Aorta (tissue), 5 donors: ENCODE results near the gene PMEL. TPM values are rescaled to one million over a fixed set of nuclear protein-coding genes. Genes with fewer than 3 reads are reported as not detected.
"Not testable (repeated sequence)": the region's sequence is repeated elsewhere in the genome, so short reads cannot be mapped to it uniquely, and the experiment has no call there.

ENCODE experiments used
- ATAC-seq: fragments of 200-7000 bp; cut with Tn5 transposase; one replicate; pipeline ENCODE4 v1.9.1; 2022; ENCODE audit warnings: moderate library complexity; ENCODE audit not compliant: low FRiP score
- DNase-seq, 2 donors: peaks; one replicate each; pipeline ENCODE4 v3.0.0-alpha.2; 2020
- H3K27ac ChIP-seq, 2 donors: one replicate each; pipeline ENCODE4 v1.5.1; 2013; ENCODE audit warnings: low read length in 2 of 2, mild to moderate bottlenecking in 2 of 2, moderate library complexity in 2 of 2, control low read depth in 1 of 2, inconsistent platforms in 1 of 2, low read depth in 1 of 2
- H3K27me3 ChIP-seq, 2 donors: one replicate each; pipeline ENCODE4 v1.6.1; 2013; ENCODE audit warnings: control low read depth in 1 of 2, low read length in 1 of 2, mild to moderate bottlenecking in 1 of 2, moderate library complexity in 1 of 2; ENCODE audit not compliant: insufficient read depth in 2 of 2, control insufficient read depth in 1 of 2
- H3K36me3 ChIP-seq, 2 donors: one replicate each; pipeline ENCODE4 v1.6.1; 2013; ENCODE audit warnings: control low read depth in 1 of 2, low read length in 1 of 2, mild to moderate bottlenecking in 1 of 2; ENCODE audit not compliant: insufficient read depth in 2 of 2, control insufficient read depth in 1 of 2
- H3K4me1 ChIP-seq, 2 donors: one replicate each; pipeline ENCODE4 v1.6.1; 2013; ENCODE audit warnings: low read length in 2 of 2, control low read depth in 1 of 2, mild to moderate bottlenecking in 1 of 2, moderate library complexity in 1 of 2; ENCODE audit not compliant: insufficient read depth in 2 of 2, control insufficient read depth in 1 of 2
- H3K4me3 ChIP-seq, 2 donors: one replicate each; pipeline ENCODE4 v1.5.1; 2013; ENCODE audit warnings: low read length in 2 of 2, control low read depth in 1 of 2, mild to moderate bottlenecking in 1 of 2
- H3K9me3 ChIP-seq: one replicate; pipeline ENCODE4 v1.6.1; 2013; ENCODE audit warnings: mild to moderate bottlenecking, low read length; ENCODE audit not compliant: control insufficient read depth
- WGBS, 2 donors: extraction: QIAGEN DNeasy Blood & Tissue Kit; methylation state at CpG; one replicate each; pipeline ENCODE4 v1.1.7; 2013; 5-methylcytosine and 5-hydroxymethylcytosine counted together
- intact Hi-C, 2 donors: fragments of 100-400 bp; cut with DNase I; formaldehyde crosslinking; loops; one replicate each; pipeline versions ENCODE4 v1.14.2 to v1.15.0; 2022
- long read RNA-seq, 2 donors: library from polyadenylated mRNA; unstranded; transcript quantifications; one replicate each; pipeline ENCODE4 v2.0.0, GENCODE V29; 2020 to 2021
- polyA plus RNA-seq, 2 donors: library from polyadenylated mRNA; stranded (reverse); fragments of 200-250 nt; gene quantifications; one replicate each; pipeline ENCODE4 v1.2.3, GENCODE V29; 2013
- total RNA-seq, 2 donors: library from RNA; stranded (reverse); fragmentation: NEBNext Ultra II Directional; extraction: Animal tissue kit (Norgen Biotek cat#: 25700); gene quantifications; one replicate each; pipeline ENCODE4 v1.2.1, GENCODE V29; 2021
- donor health status: healthy with polysubstance abuse.
- donor health status: Bipolar disorder and iron deficiency.
- donor health status: DM: no; HTN: no; CAD: no.
- donor health status: DM: no; HTN: no; CAD: no.
- donor health status: DM: yes; HTN: yes; CAD: no.

Gene PMEL
- 1 to 10 TPM in 1 of 2 donors, under 1 TPM in 1; 0.93 to 2.0 TPM for total RNA-seq
- 1 to 10 TPM in 1 of 2 donors, under 1 TPM in 1; 0.64 to 2.9 TPM for polyA plus RNA-seq
- long read RNA-seq, donor 1, partial matches to known transcripts = 0 of 5 reads
- long read RNA-seq, donor 1, other reads (novel, unspliced or antisense) = 3 of 5 reads
- long read RNA-seq, donor 2, partial matches to known transcripts = 0 of 3 reads
- long read RNA-seq, donor 2, other reads (novel, unspliced or antisense) = 3 of 3 reads

DNA sequence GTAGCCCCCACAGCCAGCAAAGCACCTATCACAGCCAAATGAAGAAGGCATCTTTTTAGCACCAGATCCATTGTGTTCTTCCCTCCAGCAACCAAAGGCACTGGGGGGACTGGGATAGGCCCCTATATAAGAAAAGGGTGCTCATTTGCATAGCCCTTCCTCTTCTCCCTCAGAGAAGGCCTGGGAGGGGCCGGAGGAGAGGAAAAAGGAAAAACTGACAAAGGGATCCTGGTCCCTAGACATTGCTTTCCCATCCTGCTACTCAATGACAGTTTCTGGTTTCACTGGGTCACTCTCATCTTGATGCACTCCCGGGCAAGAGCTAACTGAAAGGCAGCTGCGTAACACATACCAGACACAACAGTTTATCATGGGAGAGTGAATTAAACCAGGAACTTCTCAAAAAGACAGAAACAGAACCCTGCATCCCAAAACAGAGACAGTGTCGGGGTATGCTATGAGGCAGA, at the start of gene PMEL:
PMEL (minus strand) TSS at position 102 of the 467 bp plus-strand sequence; CDS start at position 71, 31 bp downstream.
- Histone ChIP-seq H3K4me3 (peak within 1 kb of the TSS; percentile 66 to 72), H3K36me3 (no peaks in the 10 kb centered on the region), H3K27me3 (no peaks in the 10 kb centered on the region), H3K27ac (peak within 1 kb of the TSS in 1 of 2 donors; percentile 32), H3K9me3 (no peaks in the 10 kb centered on the region), H3K4me1 (no peaks in the 10 kb centered on the region)
- no peak for DNase-seq
- intact Hi-C loops = loop anchor here in 1 of 2 donors (10.0 kb wide), 1 partner anchor 231 kb away; no protein-coding TSS in a partner anchor
- peak; percentile 27 for ATAC-seq
- 1 to 8% methylated on average over 4 of the region's 4 CpGs for WGBS, 2 donors

- H3K36me3 ChIP-seq = peaks cover 0 to 2% of the 10 kb centered on the region in 2 donors
- H3K4me1 ChIP-seq = no peaks in the 10 kb centered on the region
- no peak for ATAC-seq
- intact Hi-C loops = no loop called here
- H3K9me3 ChIP-seq = no peaks in the 10 kb centered on the region
- WGBS, 2 donors = 48 to 51% methylated on average over 2 of the region's 2 CpGs
- no peak overlapping the region for H3K4me3 ChIP-seq
- H3K27me3 ChIP-seq = no peaks in the 10 kb centered on the region
- H3K27ac ChIP-seq = no peak overlapping the region
- DNase-seq = no peak
These were observed 48.4 kb upstream of the PMEL start for GRCh38 chr12:56014205-56014604.

DNA sequence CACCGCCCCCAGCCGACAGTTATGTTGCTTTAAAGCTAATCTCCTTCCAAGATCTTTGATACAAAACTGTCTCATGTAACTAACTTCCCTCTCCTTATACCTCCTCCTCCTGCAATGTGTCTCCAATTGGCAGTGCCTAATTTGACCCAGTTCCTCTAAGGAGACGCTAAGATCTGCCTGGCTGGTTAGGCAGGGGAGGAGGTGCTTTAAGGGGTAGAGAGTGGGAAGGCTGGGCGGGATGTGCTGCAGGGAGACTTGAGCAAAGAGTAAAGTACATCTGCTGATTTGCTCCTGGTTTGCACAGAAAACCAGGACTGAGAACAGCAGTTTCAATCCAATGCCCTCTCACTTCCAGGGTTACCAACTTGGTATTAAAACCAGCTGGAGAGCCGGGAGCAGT, 47.6 kb upstream of the PMEL start:
- H3K4me3 ChIP-seq = no peak overlapping the region
- DNase-seq (no peak), ATAC-seq (no peak)
- H3K36me3 ChIP-seq = peaks cover 0 to 2% of the 10 kb centered on the region in 2 donors
- intact Hi-C loops = no loop called here
- no peaks in the 10 kb centered on the region for H3K9me3 ChIP-seq
- no peaks in the 10 kb centered on the region for H3K27me3 ChIP-seq
- 92% methylated on average over 5 of the region's 5 CpGs for WGBS, 2 donors
- no peaks in the 10 kb centered on the region for H3K4me1 ChIP-seq
- no peak overlapping the region for H3K27ac ChIP-seq

DNA sequence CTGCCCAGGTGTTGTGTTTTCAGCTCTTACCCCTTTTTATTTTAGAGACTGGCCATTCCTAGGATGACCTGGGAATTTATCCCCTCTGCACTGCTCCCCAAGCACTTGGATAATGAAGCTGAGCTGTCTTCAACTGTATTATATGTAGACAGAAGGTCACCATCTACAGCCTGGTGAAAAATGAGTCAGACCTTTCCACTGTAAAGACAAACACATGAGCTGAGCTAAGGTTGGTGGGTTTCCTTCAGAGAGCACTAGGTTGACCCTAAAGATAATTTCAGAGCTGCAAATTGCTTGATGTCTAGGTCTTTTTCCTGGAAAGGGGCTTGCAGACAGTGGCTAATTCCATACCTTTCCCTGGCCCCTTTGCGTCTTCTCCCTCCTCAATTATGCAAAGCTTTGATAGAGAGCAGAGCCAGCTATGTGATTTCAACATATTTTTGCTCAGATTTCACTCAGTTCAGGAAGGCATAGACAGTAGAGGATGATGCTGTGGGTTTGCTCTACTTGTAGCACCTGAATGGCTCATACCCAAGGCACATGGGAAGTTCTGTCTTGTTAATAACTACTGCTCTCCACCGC, 45.8 kb upstream of the PMEL start:
- Histone ChIP-seq H3K36me3 (peaks cover 0 to 2% of the 10 kb centered on the region in 2 donors), H3K4me3 (no peak overlapping the region), H3K27ac (no peak overlapping the region), H3K27me3 (no peaks in the 10 kb centered on the region), H3K4me1 (no peaks in the 10 kb centered on the region), H3K9me3 (no peaks in the 10 kb centered on the region)
- ATAC-seq (no peak), DNase-seq (no peak)
- intact Hi-C loops = no loop called here
- 93 to 94% methylated on average over 2 of the region's 2 CpGs for WGBS, 2 donors

DNA sequence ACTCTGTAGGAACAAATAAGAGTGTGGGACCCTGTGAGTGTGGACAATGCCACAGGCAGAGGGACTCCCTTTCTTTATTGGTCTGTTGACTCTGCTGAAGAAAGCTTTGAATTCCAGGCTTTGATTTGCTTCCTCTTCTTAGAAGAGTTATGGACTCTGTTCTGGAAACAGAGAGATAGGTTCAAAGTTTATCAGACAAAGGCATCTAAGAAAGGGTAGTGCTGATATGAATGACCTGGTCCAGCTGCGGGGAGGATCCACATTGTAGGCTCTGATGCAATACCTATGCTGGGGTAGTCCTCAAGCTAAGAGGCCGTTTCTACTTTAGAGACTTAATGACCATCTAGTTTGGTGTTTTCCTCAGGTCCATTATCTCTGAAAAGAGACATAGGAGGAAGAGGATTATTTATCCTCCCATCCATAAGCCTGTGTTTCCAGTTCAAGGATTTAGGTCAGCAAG, 44.3 kb upstream of the PMEL start:
- Histone ChIP-seq H3K27ac (no peak overlapping the region), H3K36me3 (peaks cover 0 to 2% of the 10 kb centered on the region in 2 donors), H3K4me1 (no peaks in the 10 kb centered on the region), H3K4me3 (no peak overlapping the region), H3K9me3 (no peaks in the 10 kb centered on the region), H3K27me3 (no peaks in the 10 kb centered on the region)
- DNase-seq (no peak), ATAC-seq (no peak)
- intact Hi-C loops = no loop called here
- WGBS, 2 donors = 72 to 80% methylated on average over 2 of the region's 2 CpGs

GRCh38 chr12:56007564-56008559, 42.0 kb upstream of the PMEL start:
- no peaks in the 10 kb centered on the region for H3K9me3 ChIP-seq
- peak; percentile 64 to 89 for DNase-seq
- intact Hi-C loops = loop anchor here in 1 of 2 donors (10.0 kb wide), 1 partner anchor 97 kb away; the partner anchor contains the start of gene PA2G4
- H3K4me3 ChIP-seq = peak overlapping the region; percentile 78 to 100
- H3K27me3 ChIP-seq = no peaks in the 10 kb centered on the region
- WGBS, 2 donors = 1 to 2% methylated on average over 30 to 44 of the region's 44 CpGs
- no peaks in the 10 kb centered on the region for H3K4me1 ChIP-seq
- peak overlapping the region; percentile 65 to 73 for H3K27ac ChIP-seq
- H3K36me3 ChIP-seq = peaks cover 0 to 2% of the 10 kb centered on the region in 2 donors
- ATAC-seq = peak; percentile 85

- H3K27me3 ChIP-seq = no peaks in the 10 kb centered on the region
- DNase-seq = no peak
- no peaks in the 10 kb centered on the region for H3K4me1 ChIP-seq
- WGBS, 2 donors = 89 to 90% methylated on average over 10 of the region's 10 CpGs
- no peak overlapping the region for H3K4me3 ChIP-seq
- intact Hi-C loops = loop anchor here in 1 of 2 donors (10.0 kb wide), 1 partner anchor 101 kb away; the partner anchor contains the start of gene PA2G4
- no peaks in the 10 kb centered on the region for H3K36me3 ChIP-seq
- no peak overlapping the region for H3K27ac ChIP-seq
- ATAC-seq = no peak
- H3K9me3 ChIP-seq = no peaks in the 10 kb centered on the region
These were observed 38.4 kb upstream of the PMEL start for GRCh38 chr12:56004211-56004610.

- H3K27me3 ChIP-seq, H3K27ac ChIP-seq, ATAC-seq, H3K36me3 ChIP-seq, DNase-seq, H3K4me3 ChIP-seq, H3K9me3 ChIP-seq, H3K4me1 ChIP-seq: not testable (repeated sequence)
- intact Hi-C loops = loop anchor here in 1 of 2 donors (10.0 kb wide), 1 partner anchor 101 kb away; the partner anchor contains the start of gene PA2G4
- 86 to 89% methylated on average over 5 of the region's 5 CpGs for WGBS, 2 donors
These were observed 37.5 kb upstream of the PMEL start for GRCh38 chr12:56003376-56003775.
